Measurements from ENCODE around the gene GABRE. TPM values are rescaled to one million over a fixed set of nuclear protein-coding genes. Genes with fewer than 3 reads are reported as not detected.

The GABRE gene
- total RNA-seq, 1 experiment from 2014 or later, result not detected

- DNase-seq (ENCODE audit: low spot score), result no peak
- ChIA-PET CTCF (no interaction called here), POLR2A (ENCODE audit: low non-redundant PET) (no interaction called here)
- Histone ChIP-seq H3K4me1 (ENCODE audit: insufficient read depth, low read length, poor library complexity, severe bottlenecking) (no peaks in the 10 kb centered on the region), H3K27ac (ENCODE audit: low read depth, low read length, poor library complexity, severe bottlenecking) (no peak overlapping the region), H3K4me3 (ENCODE audit: low read depth, low read length, poor library complexity, severe bottlenecking) (no peak overlapping the region), H3K36me3 (ENCODE audit: insufficient read depth, low read length, poor library complexity, severe bottlenecking) (no peaks in the 10 kb centered on the region), H3K27me3 (replicated peaks; ENCODE audit: insufficient read depth, low read depth, low read length, poor library complexity) (peaks cover 7% of the 10 kb centered on the region), H3K9me3 (ENCODE audit: low read depth, low read length, poor library complexity, severe bottlenecking) (no peaks in the 10 kb centered on the region)
- BruUV-seq (replicated peaks), result no TSS peak
- intact Hi-C loops (cut with micrococcal nuclease; ENCODE audit: unreplicated experiment), result no loop called here
- no peak for TF ChIP-seq EZH2 (IDR thresholded peaks at IDR 0.05; ENCODE audit: borderline replicate concordance, low read depth, low read length, poor library complexity, severe bottlenecking)
- TF ChIP-seq CTCF (conservative IDR thresholded peaks at IDR 0.05; ENCODE audit: low read depth, low read length), result no peak
Measured at GRCh38 chrX:151970661-151971060, 3.8 kb downstream of the GABRE start.

- TF ChIP-seq CTCF (conservative IDR thresholded peaks at IDR 0.05; ENCODE audit: low read depth, low read length), result no peak
- TF ChIP-seq EZH2 (IDR thresholded peaks at IDR 0.05; ENCODE audit: borderline replicate concordance, low read depth, low read length, poor library complexity, severe bottlenecking), result no peak
- Histone ChIP-seq H3K9me3 (ENCODE audit: low read depth, low read length, poor library complexity, severe bottlenecking) (no peaks in the 10 kb centered on the region), H3K4me1 (ENCODE audit: insufficient read depth, low read length, poor library complexity, severe bottlenecking) (no peaks in the 10 kb centered on the region), H3K36me3 (ENCODE audit: insufficient read depth, low read length, poor library complexity, severe bottlenecking) (no peaks in the 10 kb centered on the region), H3K27ac (ENCODE audit: low read depth, low read length, poor library complexity, severe bottlenecking) (no peak overlapping the region), H3K4me3 (ENCODE audit: low read depth, low read length, poor library complexity, severe bottlenecking) (no peak overlapping the region), H3K27me3 (replicated peaks; ENCODE audit: insufficient read depth, low read depth, low read length, poor library complexity) (peaks cover 7% of the 10 kb centered on the region)
- BruUV-seq (replicated peaks), result no TSS peak
- DNase-seq (ENCODE audit: low spot score), result no peak
- ChIA-PET POLR2A (ENCODE audit: low non-redundant PET) (no interaction called here), CTCF (no interaction called here)
- intact Hi-C loops (cut with micrococcal nuclease; ENCODE audit: unreplicated experiment), result no loop called here
Measured at GRCh38 chrX:151970027-151970426, 4.4 kb downstream of the GABRE start.

- POLR2A ChIA-PET (ENCODE audit: low non-redundant PET), result no interaction called here
- BruUV-seq (replicated peaks), result no TSS peak
- Histone ChIP-seq H3K4me1 (ENCODE audit: insufficient read depth, low read length, poor library complexity, severe bottlenecking) (no peaks in the 10 kb centered on the region), H3K9me3 (ENCODE audit: low read depth, low read length, poor library complexity, severe bottlenecking) (no peaks in the 10 kb centered on the region), H3K27ac (ENCODE audit: low read depth, low read length, poor library complexity, severe bottlenecking) (no peak overlapping the region), H3K4me3 (ENCODE audit: low read depth, low read length, poor library complexity, severe bottlenecking) (no peak overlapping the region), H3K36me3 (ENCODE audit: insufficient read depth, low read length, poor library complexity, severe bottlenecking) (no peaks in the 10 kb centered on the region), H3K27me3 (replicated peaks; ENCODE audit: insufficient read depth, low read depth, low read length, poor library complexity) (no peaks in the 10 kb centered on the region)
- intact Hi-C loops (cut with micrococcal nuclease; ENCODE audit: unreplicated experiment), result no loop called here
- CTCF ChIA-PET, result no interaction called here
- no peak for DNase-seq (ENCODE audit: low spot score)
- TF ChIP-seq CTCF (conservative IDR thresholded peaks at IDR 0.05; ENCODE audit: low read depth, low read length) (no peak), EZH2 (IDR thresholded peaks at IDR 0.05; ENCODE audit: borderline replicate concordance, low read depth, low read length, poor library complexity, severe bottlenecking) (no peak)
Measured at GRCh38 chrX:151966236-151966635, 8.2 kb downstream of the GABRE start.

Data from A673 (cell line).